ENCODE data around the gene LTBP1.
"Not testable (repeated sequence)": the region's sequence is repeated elsewhere in the genome, so short reads cannot be mapped to it uniquely, and the experiment has no call there.

The LTBP1 gene

DNA sequence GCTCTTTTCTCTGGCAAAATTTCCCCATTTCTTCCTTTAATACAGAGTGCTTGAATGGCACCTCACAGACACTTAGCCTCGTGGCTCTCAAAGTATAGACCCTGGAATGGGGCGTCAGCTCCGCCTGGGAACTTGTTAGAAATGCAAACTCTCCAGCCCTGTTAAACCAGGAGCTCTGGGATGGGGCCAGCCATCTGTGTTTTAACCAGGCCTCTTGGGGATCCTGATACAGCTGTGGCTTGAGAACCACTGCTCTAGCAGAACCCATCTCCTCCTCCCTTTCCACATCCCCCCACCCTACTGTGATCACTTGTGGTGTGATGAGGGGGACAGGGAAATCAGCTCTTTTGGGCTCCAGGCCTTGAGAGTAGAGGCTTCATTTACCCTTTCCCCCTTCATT lies 15.9 kb downstream of the LTBP1 start:
- no peak for DNase-seq

- no peak for DNase-seq
Measured at GRCh38 chr2:32963941-32964340, 17.2 kb downstream of the LTBP1 start.

GRCh38 chr2:32965523-32966171 lies 18.9 kb downstream of the LTBP1 start:
- no peak for DNase-seq

DNA sequence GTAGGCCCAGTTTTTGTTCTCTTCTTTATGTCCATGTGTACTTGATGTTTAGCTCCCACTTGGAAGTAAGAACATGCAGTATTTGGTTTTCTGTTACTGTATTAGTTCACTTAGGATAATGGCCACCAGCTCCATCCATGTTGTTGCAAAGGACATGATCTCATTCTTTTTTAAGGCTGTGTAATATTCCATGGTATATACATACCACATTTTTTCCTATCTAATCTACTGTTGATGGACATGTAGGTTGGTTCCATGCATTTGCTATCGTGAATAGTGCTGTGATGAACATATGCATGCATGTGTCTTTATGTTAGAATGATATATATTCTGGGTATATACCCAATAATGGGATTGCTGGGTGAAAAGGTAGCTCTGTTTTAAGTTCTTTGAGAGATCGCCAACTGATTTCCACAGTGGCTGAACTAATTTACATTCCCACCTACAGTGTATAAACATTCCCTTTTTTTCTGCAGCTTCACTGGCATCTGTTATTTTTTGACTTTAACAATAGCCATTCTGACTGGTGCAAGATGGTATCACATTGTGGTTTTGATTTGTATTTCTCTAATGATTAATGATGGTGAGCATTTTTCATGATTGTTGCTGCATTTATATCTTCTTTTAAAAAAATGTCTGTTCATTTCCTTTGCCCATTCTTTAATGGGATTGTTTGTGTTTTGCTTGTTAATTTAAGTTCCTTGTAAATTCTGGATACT lies 22.9 kb downstream of the LTBP1 start:
- no peak for DNase-seq

- DNase-seq, result not testable (repeated sequence)
Measured at GRCh38 chr2:32973772-32974171, 27.0 kb downstream of the LTBP1 start.

- no peak for DNase-seq
Measured at GRCh38 chr2:32976409-32977063, 29.8 kb downstream of the LTBP1 start.

DNA sequence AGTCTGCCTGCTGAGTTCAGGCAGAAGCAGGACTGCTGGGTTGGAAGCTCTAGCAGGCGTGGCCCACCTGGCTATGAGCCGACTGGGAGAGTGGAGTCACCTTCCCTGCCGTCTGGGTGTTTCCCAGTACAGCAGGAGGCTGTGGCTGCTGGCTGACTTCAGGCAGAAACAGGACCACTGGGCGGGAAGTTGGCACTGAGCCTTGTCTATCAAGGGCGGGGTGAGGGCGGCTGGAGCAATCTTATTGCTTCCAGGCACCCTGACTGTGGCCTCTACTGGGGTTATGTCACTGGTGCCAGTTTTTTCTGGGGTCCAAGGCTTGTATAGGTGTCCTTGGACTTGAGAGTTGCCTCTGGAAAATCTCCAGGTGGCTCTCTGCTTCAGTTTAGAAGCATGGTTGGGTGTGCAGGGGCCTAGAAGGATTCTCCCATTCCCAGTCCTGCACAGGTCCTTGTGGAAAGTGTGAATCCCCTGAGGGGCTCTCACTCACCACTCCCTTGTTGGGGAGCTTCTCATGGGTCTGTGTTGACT lies 30.5 kb downstream of the LTBP1 start:
- peak; percentile 52 for DNase-seq

DNA sequence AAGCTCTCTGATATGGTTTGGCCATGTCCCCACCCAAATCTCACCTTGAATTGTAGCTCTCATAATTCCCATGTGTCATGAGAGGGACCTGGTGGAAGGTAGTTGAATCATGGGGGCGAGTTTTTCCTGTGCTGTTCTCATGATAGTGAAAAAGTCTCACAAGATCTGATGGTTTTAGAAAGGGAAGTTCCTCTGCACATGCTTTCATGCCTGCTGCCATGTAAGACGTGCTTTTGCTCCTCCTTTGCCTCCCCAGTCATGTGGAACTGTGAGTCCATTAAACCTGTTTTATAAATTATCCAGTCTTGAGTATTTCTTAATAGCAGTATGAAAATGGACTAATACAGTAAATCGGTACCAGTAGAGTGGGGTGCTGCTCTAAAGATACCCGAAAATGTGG lies 34.9 kb downstream of the LTBP1 start:
- no peak for DNase-seq

GRCh38 chr2:32983193-32983924 lies 36.6 kb downstream of the LTBP1 start:
- DNase-seq, result not testable (repeated sequence)

DNA sequence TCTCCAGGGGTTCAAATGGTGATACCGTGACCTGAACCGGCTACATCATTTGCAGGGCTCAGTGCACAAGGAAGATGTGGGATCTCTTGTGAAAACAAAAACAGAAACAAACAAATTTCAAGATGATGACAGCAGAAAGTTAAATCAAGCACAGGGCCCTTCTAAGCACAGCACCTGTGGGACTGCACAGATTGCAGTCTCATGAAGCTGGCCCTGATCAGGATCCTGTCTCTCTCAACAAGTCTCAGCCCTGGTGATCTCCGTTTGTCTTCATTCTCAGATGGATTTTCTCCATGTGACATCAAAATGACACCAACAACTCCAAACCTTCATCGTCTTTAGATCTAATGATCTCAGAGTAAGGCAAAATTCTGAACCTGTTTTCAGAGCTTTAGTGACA lies 39.7 kb downstream of the LTBP1 start:
- no peak for DNase-seq

DNA sequence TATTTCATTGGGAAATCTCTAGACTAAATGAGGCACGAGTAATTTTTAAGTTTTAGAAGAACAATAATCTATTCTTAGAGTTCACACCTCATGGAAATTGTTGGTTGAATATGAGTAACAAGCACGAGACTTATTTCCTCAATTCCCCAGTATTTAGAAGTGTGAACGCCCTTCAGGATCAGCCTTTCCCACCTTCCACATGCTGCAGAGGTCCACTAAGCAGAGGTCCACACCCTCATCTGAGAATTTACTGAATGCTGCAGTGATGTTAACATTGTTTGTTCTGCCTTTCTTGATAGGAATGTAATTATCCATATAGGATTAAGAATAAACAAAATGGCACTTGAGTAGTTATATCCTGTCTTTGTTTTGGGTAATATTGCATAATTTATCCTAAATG lies 41.8 kb downstream of the LTBP1 start:
- no peak for DNase-seq

GRCh38 chr2:32990556-32990955 lies 43.8 kb downstream of the LTBP1 start:
- DNase-seq, result no peak

- no peak for DNase-seq
Measured at GRCh38 chr2:32991091-32991845, 44.5 kb downstream of the LTBP1 start.

- no peak for DNase-seq
Measured at GRCh38 chr2:32993005-32993539, 46.3 kb downstream of the LTBP1 start.

- DNase-seq, result no peak
Measured at GRCh38 chr2:32997705-32998104, 51.0 kb downstream of the LTBP1 start.

DNA sequence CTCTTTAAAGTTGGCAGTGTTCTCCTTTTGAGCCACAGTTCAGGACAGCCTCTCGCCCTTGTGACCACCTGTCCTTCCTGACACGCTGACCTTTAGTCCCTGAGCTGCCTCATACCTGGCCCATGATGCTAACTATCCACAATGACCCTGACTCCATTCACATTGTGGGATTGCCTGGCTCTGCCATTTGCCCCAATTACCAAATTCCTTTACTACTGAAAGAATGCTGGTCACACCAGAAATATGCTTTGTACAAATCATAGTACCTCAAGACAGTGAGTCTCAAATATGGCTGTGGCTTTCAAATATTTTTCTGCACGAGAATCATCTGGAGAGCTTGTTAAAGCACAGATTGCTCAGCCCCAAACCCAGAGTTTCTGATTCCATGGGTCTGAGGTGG lies 54.2 kb downstream of the LTBP1 start:
- no peak for DNase-seq

- DNase-seq, result no peak
Measured at GRCh38 chr2:33001823-33002222, 55.1 kb downstream of the LTBP1 start.

DNA sequence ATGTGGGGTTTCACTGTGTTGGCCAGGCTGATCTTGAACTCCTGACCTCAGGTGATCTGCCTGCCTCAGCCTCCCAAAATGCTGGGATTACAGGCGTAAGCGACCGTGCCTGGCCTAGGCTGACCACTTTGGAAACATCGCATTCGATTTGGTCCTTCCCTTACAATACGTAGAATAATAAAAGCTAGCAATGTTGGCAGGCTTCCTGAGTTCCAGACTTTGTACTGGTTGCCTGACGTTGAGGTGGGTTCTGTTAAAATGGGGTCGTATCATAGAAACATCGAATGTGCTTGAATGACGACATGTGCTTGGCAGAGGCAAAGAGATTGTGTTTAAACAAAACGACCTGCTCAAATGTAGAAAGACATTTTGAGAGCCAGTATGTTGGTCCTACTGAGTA lies 56.1 kb downstream of the LTBP1 start:
- DNase-seq, result no peak

DNA sequence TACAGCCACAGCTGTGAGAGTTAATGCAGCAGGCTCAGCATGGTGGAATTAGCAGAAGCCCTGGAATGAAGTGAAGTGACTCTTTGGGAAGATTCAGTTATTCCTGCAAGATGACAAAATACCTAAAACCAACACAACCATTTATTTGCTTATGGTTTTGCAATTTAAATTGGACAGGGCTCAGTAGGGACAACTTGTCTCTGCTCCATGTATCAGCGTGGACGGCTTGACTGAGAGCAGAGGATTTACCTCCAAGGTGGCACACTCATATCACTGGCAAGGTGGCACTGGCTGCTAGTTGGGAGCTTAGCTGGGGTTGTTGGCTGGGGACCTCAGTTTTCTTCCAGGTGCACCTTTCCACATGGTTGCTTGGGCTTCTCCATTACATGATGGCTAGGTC lies 58.3 kb downstream of the LTBP1 start:
- DNase-seq, result no peak

DNA sequence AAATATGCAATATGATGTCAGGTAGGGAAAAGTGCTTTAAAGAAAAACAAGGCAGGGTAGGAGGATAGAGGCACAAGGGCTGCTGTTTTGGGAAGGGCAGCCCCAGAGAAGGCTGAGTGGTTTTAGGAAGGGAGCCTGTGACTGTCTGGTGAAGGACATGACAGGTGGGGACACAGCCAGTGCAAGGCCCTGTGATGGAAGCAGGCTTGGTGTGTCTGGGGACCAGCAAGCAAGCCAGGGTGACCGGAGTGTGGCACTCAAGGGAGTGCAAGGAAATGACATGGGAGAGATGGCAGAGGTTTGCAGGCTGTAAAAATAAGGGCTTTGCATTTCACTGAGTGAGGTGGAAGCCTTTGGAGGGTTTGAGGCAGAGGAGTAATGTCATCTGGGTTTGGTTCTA lies 62.0 kb downstream of the LTBP1 start:
- DNase-seq, result no peak

DNA sequence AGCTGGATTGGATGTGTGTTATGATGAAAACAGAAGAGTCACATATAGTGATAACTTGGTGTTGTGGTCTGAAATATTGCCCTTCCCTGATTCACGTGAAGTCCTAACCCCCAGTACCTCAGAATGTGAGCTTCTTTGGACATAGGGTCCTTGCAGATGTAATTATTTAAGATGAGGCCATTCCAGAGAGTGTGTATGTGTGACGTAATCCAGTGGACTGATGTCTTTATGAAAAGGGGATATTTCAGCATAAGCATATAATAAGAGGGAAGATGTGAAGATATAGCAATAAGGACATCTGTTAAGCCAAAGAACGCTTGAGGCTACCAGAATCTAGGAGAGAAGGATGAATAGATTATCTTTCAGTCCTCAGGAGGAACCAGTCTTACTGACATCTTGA lies 62.5 kb downstream of the LTBP1 start:
- DNase-seq, result no peak

DNA sequence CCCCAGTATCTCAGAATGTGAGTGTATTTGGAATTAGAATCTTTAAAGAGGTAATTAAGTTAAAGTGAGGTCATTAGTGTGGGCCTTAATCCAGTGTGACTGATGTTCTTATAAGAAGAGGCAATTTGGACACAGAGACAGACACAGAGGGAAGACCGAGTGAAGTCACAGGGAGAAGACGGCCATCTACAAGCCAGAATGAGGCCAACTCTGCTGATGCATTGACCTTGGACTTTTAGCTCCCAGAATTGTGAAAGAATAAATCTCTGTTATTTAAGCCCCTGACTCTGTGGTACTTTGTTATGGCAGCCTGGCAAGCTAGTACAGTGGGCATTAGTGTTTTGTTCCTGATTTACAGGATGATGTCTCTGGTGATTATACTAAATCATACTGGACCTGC lies 64.6 kb downstream of the LTBP1 start:
- no peak for DNase-seq

Measured in NCI-H146 (cell line).